ENCODE results near the gene ZNF275.

Gene ZNF275

DNA sequence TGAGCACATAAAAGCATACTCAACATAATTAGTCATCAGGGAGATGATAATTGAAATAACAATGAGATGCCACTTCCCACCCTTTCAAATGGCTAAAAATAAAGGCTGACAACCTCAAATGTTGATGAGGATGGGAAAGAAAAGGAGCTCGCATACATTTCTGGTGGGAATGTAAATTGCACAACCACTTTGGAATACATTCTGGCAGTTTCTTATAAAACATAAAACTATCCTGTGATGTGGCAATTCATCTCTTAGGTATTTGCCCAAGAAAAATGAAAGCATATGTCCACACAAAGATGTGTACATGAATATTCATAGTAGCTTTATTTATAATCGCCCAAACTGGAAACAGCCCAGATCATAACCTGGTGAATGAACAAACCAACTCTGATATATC is 687 bp upstream of the ZNF275 start:
- peak in 1 of 2 donors; percentile 40 for DNase-seq
- no peak overlapping the region for H3K4me2 ChIP-seq (ENCODE audit: low read length)
- H3K27me3 ChIP-seq (ENCODE audit: insufficient read depth, low read length), result no peaks in the 10 kb centered on the region
- no peak overlapping the region for H3K4me3 ChIP-seq (ENCODE audit: low read depth, low read length)
- no peak overlapping the region for H2BK120ac ChIP-seq (ENCODE audit: insufficient read depth, low read length, poor library complexity)
- H3K9ac ChIP-seq (ENCODE audit: low read length), result no peak overlapping the region
- H3K4ac ChIP-seq (ENCODE audit: low read depth, low read length), result no peak overlapping the region
- H3K79me1 ChIP-seq (ENCODE audit: low read length), result peaks cover 6% of the 10 kb centered on the region
- no peak overlapping the region for H2BK12ac ChIP-seq (ENCODE audit: low read length)
- WGBS (ENCODE audit: extremely low coverage, insufficient coverage, insufficient read length), result no CpG with 5 or more reads among the region's 2 CpGs
- no peak overlapping the region for H2AK5ac ChIP-seq (ENCODE audit: low read length)
- H3K23ac ChIP-seq (ENCODE audit: low read length), result no peak overlapping the region
- H3K4me1 ChIP-seq (ENCODE audit: control insufficient read depth in 1 of 2, insufficient read depth in 2 of 2, low read length in 2 of 2), result peaks cover 0 to 6% of the 10 kb centered on the region in 2 experiments
- no peak overlapping the region for H3K14ac ChIP-seq (ENCODE audit: low read length)
- no peak overlapping the region for H4K12ac ChIP-seq (ENCODE audit: low read depth, low read length)
- H3K9me3 ChIP-seq (ENCODE audit: insufficient read depth, low read depth, low read length), result no peaks in the 10 kb centered on the region
- no peak overlapping the region for H4K91ac ChIP-seq (ENCODE audit: low read depth, low read length)
- H3K79me2 ChIP-seq (ENCODE audit: control insufficient read depth, insufficient read depth, low read length, poor library complexity), result peaks cover 5% of the 10 kb centered on the region
- no peak overlapping the region for H3K18ac ChIP-seq (ENCODE audit: low read length)
- no peak overlapping the region for H2AFZ ChIP-seq (ENCODE audit: insufficient read depth, low read length, poor library complexity)
- no peak overlapping the region for H2BK5ac ChIP-seq (ENCODE audit: low read depth, low read length, poor library complexity)
- H3K36me3 ChIP-seq (ENCODE audit: control insufficient read depth in 1 of 2, insufficient read depth in 2 of 2, low read length in 2 of 2), result peaks cover 3% of the 10 kb centered on the region in 2 experiments
- H4K8ac ChIP-seq (ENCODE audit: low read depth, low read length), result no peak overlapping the region
- H3K27ac ChIP-seq (ENCODE audit: low read depth, low read length), result no peak overlapping the region

DNA sequence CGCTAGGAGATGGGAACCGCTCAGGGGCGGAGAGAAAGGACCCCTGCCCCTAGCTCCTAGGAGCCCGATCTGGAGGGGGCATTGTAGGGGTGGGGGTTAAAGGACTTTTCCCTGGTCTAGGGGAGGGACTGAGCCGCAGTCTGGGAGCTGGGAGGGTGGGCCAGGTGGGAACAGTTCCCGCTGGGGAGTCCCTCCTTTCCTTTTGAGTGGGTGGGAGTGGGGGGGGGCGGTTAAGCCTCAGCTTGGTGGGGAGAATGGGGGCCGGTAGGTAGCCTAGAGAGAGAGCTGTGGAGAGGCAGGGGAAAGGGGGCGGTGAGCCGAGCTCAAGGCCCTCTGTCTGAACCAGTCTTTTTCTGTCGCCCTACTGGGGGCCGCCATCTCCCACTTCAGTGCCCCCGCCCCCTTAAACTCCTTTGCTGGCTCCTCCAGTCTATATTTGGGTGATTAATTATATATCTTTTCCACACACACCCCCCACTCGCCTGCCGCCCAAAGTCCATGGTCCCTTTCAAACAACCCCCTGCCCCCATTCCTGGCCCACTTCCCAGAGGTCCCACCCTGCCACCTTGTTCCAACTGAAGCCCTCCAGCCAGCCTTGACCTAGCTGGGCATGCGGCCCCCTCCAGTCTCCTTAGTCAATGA is 822 bp downstream of the ZNF275 start:
- peak overlapping the region; percentile 66 for H3K9ac ChIP-seq (ENCODE audit: low read length)
- no peak overlapping the region for H2AK5ac ChIP-seq (ENCODE audit: low read length)
- WGBS (ENCODE audit: extremely low coverage, insufficient coverage, insufficient read length), result no CpG with 5 or more reads among the region's 16 CpGs

DNA sequence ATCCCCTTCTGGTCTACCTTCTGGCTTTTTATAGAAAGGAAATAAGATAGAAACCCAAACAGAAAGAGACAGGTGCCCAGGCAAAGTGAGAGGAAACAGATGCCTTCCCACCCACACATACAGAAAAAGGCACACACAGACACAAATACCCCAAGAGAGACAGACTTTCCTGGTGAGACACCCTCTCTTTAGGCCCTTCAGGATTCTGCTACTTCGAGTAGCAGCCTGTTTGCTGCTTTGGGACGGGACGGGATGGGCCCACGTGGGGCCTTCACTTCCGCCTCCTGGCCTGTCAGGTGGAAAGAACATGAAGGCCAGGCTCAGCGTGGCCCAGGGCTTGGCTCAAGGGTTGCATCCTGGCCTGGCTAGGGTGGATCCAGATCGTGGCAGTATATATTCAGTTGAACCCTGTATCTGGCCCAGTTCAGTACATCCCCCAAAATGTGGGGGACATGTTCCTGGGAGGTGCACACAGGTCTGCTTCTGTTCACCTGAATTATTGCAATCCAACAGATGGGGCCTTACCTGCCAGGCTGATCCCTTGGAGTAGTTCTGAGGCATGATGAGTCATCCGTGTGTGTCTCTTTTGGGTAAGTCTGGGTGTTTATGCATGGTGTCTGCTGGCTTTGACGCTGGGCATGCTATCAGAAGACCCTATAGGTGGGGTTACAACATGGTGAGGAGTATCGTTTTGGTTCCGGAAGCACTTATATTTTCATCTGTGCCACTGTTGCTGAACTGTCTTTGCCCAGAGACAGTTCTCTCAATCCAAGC is 2.4 kb downstream of the ZNF275 start:
- Histone ChIP-seq H3K14ac (ENCODE audit: low read length) (no peak overlapping the region), H2BK5ac (ENCODE audit: low read depth, low read length, poor library complexity) (no peak overlapping the region), H4K12ac (ENCODE audit: low read depth, low read length) (no peak overlapping the region), H3K79me1 (ENCODE audit: low read length) (peaks cover 6% of the 10 kb centered on the region), H3K4me2 (ENCODE audit: low read length) (no peak overlapping the region), H3K4me3 (ENCODE audit: low read depth, low read length) (no peak overlapping the region), H3K4me1 (ENCODE audit: control insufficient read depth in 1 of 2, insufficient read depth in 2 of 2, low read length in 2 of 2) (peaks cover 0 to 6% of the 10 kb centered on the region in 2 experiments), H3K9me3 (ENCODE audit: insufficient read depth, low read depth, low read length) (no peaks in the 10 kb centered on the region), H3K9ac (ENCODE audit: low read length) (no peak overlapping the region), H3K27me3 (ENCODE audit: insufficient read depth, low read length) (no peaks in the 10 kb centered on the region), H2AK5ac (ENCODE audit: low read length) (no peak overlapping the region), H2AFZ (ENCODE audit: insufficient read depth, low read length, poor library complexity) (no peak overlapping the region), H3K4ac (ENCODE audit: low read depth, low read length) (no peak overlapping the region), H3K36me3 (ENCODE audit: control insufficient read depth in 1 of 2, insufficient read depth in 2 of 2, low read length in 2 of 2) (peaks cover 9% of the 10 kb centered on the region in 2 experiments), H2BK120ac (ENCODE audit: insufficient read depth, low read length, poor library complexity) (no peak overlapping the region), H3K23ac (ENCODE audit: low read length) (no peak overlapping the region), H4K91ac (ENCODE audit: low read depth, low read length) (no peak overlapping the region), H3K79me2 (ENCODE audit: control insufficient read depth, insufficient read depth, low read length, poor library complexity) (peaks cover 5% of the 10 kb centered on the region), H2BK12ac (ENCODE audit: low read length) (no peak overlapping the region), H4K8ac (ENCODE audit: low read depth, low read length) (no peak overlapping the region), H3K27ac (ENCODE audit: low read depth, low read length) (no peak overlapping the region), H3K18ac (ENCODE audit: low read length) (no peak overlapping the region)
- no peak for DNase-seq
- no CpG with 5 or more reads among the region's 11 CpGs for WGBS (ENCODE audit: extremely low coverage, insufficient coverage, insufficient read length)

More for the DNA sequence above, 822 bp downstream of the ZNF275 start:
- no peak overlapping the region for H2BK12ac ChIP-seq (ENCODE audit: low read length)
- peak overlapping the region; percentile 66 for H2AFZ ChIP-seq (ENCODE audit: insufficient read depth, low read length, poor library complexity)
- no peaks in the 10 kb centered on the region for H3K9me3 ChIP-seq (ENCODE audit: insufficient read depth, low read depth, low read length)
- H3K4me3 ChIP-seq (ENCODE audit: low read depth, low read length), result peak overlapping the region; percentile 92
- no peaks in the 10 kb centered on the region for H3K27me3 ChIP-seq (ENCODE audit: insufficient read depth, low read length)
- peaks cover 8 to 9% of the 10 kb centered on the region in 2 experiments for H3K36me3 ChIP-seq (ENCODE audit: control insufficient read depth in 1 of 2, insufficient read depth in 2 of 2, low read length in 2 of 2)
- H2BK5ac ChIP-seq (ENCODE audit: low read depth, low read length, poor library complexity), result no peak overlapping the region
- H4K12ac ChIP-seq (ENCODE audit: low read depth, low read length), result peak overlapping the region; percentile 80
- H3K4me1 ChIP-seq (ENCODE audit: control insufficient read depth in 1 of 2, insufficient read depth in 2 of 2, low read length in 2 of 2), result peaks cover 0 to 6% of the 10 kb centered on the region in 2 experiments
- no peak overlapping the region for H3K23ac ChIP-seq (ENCODE audit: low read length)
- H3K18ac ChIP-seq (ENCODE audit: low read length), result peak overlapping the region; percentile 74
- H3K79me1 ChIP-seq (ENCODE audit: low read length), result peaks cover 6% of the 10 kb centered on the region
- H3K4ac ChIP-seq (ENCODE audit: low read depth, low read length), result peak overlapping the region; percentile 62
- H3K14ac ChIP-seq (ENCODE audit: low read length), result peak overlapping the region; percentile 55
- peak overlapping the region; percentile 69 for H3K4me2 ChIP-seq (ENCODE audit: low read length)
- H2BK120ac ChIP-seq (ENCODE audit: insufficient read depth, low read length, poor library complexity), result no peak overlapping the region
- peak overlapping the region; percentile 66 for H4K91ac ChIP-seq (ENCODE audit: low read depth, low read length)
- peaks cover 5% of the 10 kb centered on the region for H3K79me2 ChIP-seq (ENCODE audit: control insufficient read depth, insufficient read depth, low read length, poor library complexity)
- DNase-seq, result no peak
- peak overlapping the region; percentile 54 for H4K8ac ChIP-seq (ENCODE audit: low read depth, low read length)
- H3K27ac ChIP-seq (ENCODE audit: low read depth, low read length), result no peak overlapping the region

DNA sequence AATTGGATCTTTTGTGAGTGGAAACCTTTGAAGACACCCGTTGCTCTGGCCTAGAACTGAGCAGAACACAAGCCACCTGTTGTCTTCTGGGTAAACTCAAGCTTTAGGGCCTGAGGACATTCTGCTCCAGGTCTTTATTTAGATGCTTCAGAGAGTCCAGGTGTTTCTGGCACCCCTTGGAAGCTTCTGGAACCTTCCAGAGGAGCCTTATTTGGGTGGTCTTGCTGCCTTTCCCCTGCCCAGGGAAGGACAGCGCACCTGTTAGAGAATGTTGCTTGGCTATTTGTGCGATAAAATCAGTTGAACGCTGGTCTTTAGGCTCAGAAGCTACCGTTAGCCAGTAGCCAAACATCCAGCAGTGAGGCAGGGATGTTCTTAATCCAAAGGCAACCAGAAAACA is 3.0 kb downstream of the ZNF275 start:
- Histone ChIP-seq H3K4me1 (ENCODE audit: control insufficient read depth in 1 of 2, insufficient read depth in 2 of 2, low read length in 2 of 2) (peaks cover 0 to 6% of the 10 kb centered on the region in 2 experiments), H2AFZ (ENCODE audit: insufficient read depth, low read length, poor library complexity) (no peak overlapping the region), H3K14ac (ENCODE audit: low read length) (no peak overlapping the region), H3K18ac (ENCODE audit: low read length) (no peak overlapping the region), H3K27ac (ENCODE audit: low read depth, low read length) (no peak overlapping the region), H3K27me3 (ENCODE audit: insufficient read depth, low read length) (no peaks in the 10 kb centered on the region), H3K23ac (ENCODE audit: low read length) (no peak overlapping the region), H3K4me3 (ENCODE audit: low read depth, low read length) (no peak overlapping the region), H2AK5ac (ENCODE audit: low read length) (no peak overlapping the region), H3K79me2 (ENCODE audit: control insufficient read depth, insufficient read depth, low read length, poor library complexity) (peaks cover 5% of the 10 kb centered on the region), H3K79me1 (ENCODE audit: low read length) (peaks cover 6% of the 10 kb centered on the region), H3K36me3 (ENCODE audit: control insufficient read depth in 1 of 2, insufficient read depth in 2 of 2, low read length in 2 of 2) (peaks cover 9% of the 10 kb centered on the region in 2 experiments), H4K12ac (ENCODE audit: low read depth, low read length) (no peak overlapping the region), H3K4me2 (ENCODE audit: low read length) (no peak overlapping the region), H2BK12ac (ENCODE audit: low read length) (no peak overlapping the region), H2BK5ac (ENCODE audit: low read depth, low read length, poor library complexity) (no peak overlapping the region), H4K91ac (ENCODE audit: low read depth, low read length) (no peak overlapping the region), H3K9me3 (ENCODE audit: insufficient read depth, low read depth, low read length) (no peaks in the 10 kb centered on the region), H3K9ac (ENCODE audit: low read length) (no peak overlapping the region), H4K8ac (ENCODE audit: low read depth, low read length) (no peak overlapping the region), H3K4ac (ENCODE audit: low read depth, low read length) (no peak overlapping the region), H2BK120ac (ENCODE audit: insufficient read depth, low read length, poor library complexity) (no peak overlapping the region)
- WGBS (ENCODE audit: extremely low coverage, insufficient coverage, insufficient read length), result no CpG with 5 or more reads among the region's 5 CpGs
- no peak for DNase-seq

Measured in trophoblast cell (in vitro differentiated cells and primary cell).